Rectal smooth muscle tissue (tissue), 1 donor: Measurements from ENCODE around the gene CCDC158.
"Not testable (repeated sequence)": the region's sequence is repeated elsewhere in the genome, so short reads cannot be mapped to it uniquely, and the experiment has no call there.

Experiments used
- H3K27ac ChIP-seq: one replicate; pipeline ENCODE4 v1.7.0; 2013; ENCODE audit warnings: low read depth, low read length, inconsistent platforms
- H3K27me3 ChIP-seq: one replicate; pipeline ENCODE4 v1.7.0; 2013; ENCODE audit warnings: low read length; ENCODE audit not compliant: control insufficient read depth, insufficient read depth
- H3K36me3 ChIP-seq: one replicate; pipeline ENCODE4 v1.7.0; 2013; ENCODE audit warnings: low read length; ENCODE audit not compliant: control insufficient read depth, insufficient read depth
- H3K4me1 ChIP-seq: one replicate; pipeline ENCODE4 v1.7.0; 2013; ENCODE audit warnings: low read length; ENCODE audit not compliant: control insufficient read depth, insufficient read depth
- H3K4me3 ChIP-seq: one replicate; pipeline ENCODE4 v1.7.0; 2013; ENCODE audit warnings: low read length
- H3K9ac ChIP-seq: one replicate; pipeline ENCODE4 v1.7.0; 2013; ENCODE audit warnings: low read length

The CCDC158 gene

DNA sequence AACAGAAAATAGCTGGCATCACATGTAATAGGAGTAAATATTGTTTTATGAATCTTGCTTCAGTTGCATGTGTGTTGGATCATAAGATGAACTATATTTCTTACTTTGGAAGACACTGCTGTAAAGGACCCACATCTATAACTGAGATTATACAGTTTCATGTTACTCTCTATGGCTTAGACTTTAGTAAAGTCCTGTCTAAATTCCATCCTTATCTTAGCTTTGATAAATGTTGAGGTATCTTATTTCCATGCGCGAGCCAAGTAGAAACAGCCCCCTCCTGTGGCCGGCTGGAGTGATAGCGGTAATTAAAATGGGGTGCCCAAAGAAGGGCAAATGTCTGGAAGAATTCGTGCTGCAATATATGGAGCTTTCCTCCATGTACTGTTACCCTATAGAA is 43.0 kb downstream of the CCDC158 start:
- Histone ChIP-seq H3K4me1 (no peaks in the 10 kb centered on the region), H3K27ac (no peak overlapping the region), H3K9ac (no peak overlapping the region), H3K4me3 (no peak overlapping the region), H3K36me3 (no peaks in the 10 kb centered on the region), H3K27me3 (no peaks in the 10 kb centered on the region)

DNA sequence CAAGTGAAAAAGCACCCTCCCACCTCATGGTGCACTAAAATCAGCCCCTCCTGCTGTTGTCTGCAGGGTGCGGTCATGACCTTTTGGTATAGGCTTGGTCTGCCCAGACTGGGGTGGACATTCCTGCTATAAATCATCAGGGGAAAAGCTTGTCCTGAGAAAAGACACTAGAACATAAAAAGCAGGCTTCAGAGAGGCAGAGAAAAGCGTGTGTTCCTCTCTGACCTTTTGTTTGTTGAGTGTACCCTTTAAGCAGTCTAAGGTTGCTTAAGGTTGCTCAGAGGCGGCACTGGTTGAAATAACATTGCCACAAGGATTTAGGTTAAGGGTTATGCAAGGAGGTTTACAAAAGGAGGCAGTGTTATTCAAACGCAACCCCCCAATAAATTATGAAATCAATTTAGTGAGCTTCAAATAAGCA is 43.5 kb downstream of the CCDC158 start:
- no peaks in the 10 kb centered on the region for H3K36me3 ChIP-seq
- no peak overlapping the region for H3K9ac ChIP-seq
- no peak overlapping the region for H3K27ac ChIP-seq
- H3K4me1 ChIP-seq, result no peaks in the 10 kb centered on the region
- no peak overlapping the region for H3K4me3 ChIP-seq
- no peaks in the 10 kb centered on the region for H3K27me3 ChIP-seq

DNA sequence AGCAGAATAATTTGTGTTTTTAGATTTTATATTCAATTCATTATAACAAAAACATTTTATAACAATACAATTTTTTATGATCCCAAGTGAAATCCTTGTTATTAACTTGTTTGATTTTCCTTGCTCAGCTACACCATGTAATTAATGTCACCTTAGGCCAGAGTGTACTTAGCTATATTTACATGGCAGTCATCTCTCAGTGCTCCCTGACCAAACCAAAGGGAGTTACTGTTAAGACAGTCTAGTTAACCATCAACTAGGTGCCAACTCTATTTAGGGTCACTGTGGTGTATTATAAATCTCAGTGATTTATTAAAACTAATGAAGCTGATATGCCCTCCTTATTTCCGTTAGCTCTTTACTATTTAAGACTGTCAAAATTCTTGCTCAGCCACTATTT is 44.4 kb downstream of the CCDC158 start:
- Histone ChIP-seq H3K27me3 (no peaks in the 10 kb centered on the region), H3K9ac (no peak overlapping the region), H3K36me3 (no peaks in the 10 kb centered on the region), H3K4me1 (no peaks in the 10 kb centered on the region), H3K4me3 (no peak overlapping the region), H3K27ac (no peak overlapping the region)

DNA sequence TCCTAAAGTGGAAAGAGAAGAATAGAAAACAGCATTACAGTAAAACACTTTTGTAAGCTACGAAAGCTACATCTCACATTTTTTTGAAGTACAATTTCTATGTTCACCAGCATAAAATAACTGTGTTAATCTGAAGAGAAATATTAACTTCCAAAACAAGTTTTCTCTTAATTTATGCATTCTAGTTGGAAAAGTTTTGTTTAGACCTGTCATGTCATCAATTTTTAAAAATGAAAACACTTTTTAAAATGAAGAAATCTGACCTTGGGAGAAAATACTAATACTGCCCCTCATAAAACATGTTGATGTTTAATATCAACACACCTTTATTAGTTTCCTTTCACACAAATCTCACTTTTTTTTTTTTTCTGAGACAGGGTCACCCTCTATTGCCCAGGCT is 45.2 kb downstream of the CCDC158 start:
- no peaks in the 10 kb centered on the region for H3K27me3 ChIP-seq
- H3K4me1 ChIP-seq, result no peaks in the 10 kb centered on the region
- H3K9ac ChIP-seq, result no peak overlapping the region
- H3K4me3 ChIP-seq, result no peak overlapping the region
- no peaks in the 10 kb centered on the region for H3K36me3 ChIP-seq
- H3K27ac ChIP-seq, result no peak overlapping the region

DNA sequence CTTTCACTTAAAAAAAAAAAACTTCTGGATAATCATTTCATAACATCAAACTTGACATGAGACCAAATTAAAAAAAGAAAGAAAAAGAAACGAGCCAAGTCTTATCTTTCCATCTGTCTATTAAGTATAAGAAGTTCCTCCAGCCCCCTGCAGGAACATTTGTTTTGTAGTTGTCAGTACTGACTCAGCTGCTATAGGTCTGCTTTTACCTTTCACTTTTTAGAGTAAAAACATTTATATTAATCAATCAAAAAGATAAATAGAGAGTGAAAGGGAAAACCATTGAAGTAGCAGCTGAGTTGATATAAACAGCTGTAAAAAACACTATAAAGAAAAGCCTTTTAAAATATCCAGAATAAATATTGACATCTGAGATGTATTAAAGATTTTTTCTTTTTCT is 46.1 kb downstream of the CCDC158 start:
- Histone ChIP-seq H3K9ac (no peak overlapping the region), H3K4me3 (no peak overlapping the region), H3K36me3 (no peaks in the 10 kb centered on the region), H3K4me1 (no peaks in the 10 kb centered on the region), H3K27ac (no peak overlapping the region), H3K27me3 (no peaks in the 10 kb centered on the region)

DNA sequence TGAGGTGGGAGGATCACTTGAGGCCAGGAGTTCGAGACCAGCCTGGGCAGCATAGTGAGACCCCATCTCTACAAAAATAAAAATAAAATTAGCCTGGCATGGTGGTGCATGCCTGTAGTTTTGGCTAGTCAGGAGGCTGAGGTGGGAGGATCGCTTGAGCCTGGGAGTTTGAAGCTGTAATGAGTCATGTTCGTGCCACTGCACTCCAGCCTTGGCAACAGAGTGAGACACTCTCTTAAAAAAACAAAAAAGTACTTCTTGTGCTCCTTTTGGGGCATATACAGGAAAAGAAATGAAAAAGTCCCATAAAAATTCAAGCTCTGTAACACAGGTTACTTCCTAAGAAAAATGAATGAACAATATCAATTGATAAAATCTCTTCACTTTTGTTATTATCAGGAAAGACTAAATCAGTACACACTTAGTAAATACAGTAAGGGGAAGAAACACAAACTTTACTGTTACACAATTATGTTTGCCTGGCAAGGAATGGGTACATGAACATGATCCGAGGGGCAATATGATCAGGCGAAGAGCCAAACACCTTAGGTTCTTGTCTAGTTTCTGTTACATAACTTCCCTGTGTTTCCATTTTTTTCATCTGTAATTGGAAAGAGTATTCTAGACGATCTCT is 46.9 kb downstream of the CCDC158 start:
- H3K4me3 ChIP-seq, result no peak overlapping the region
- H3K9ac ChIP-seq, result no peak overlapping the region
- no peak overlapping the region for H3K27ac ChIP-seq
- no peaks in the 10 kb centered on the region for H3K36me3 ChIP-seq
- H3K27me3 ChIP-seq, result no peaks in the 10 kb centered on the region
- H3K4me1 ChIP-seq, result no peaks in the 10 kb centered on the region

DNA sequence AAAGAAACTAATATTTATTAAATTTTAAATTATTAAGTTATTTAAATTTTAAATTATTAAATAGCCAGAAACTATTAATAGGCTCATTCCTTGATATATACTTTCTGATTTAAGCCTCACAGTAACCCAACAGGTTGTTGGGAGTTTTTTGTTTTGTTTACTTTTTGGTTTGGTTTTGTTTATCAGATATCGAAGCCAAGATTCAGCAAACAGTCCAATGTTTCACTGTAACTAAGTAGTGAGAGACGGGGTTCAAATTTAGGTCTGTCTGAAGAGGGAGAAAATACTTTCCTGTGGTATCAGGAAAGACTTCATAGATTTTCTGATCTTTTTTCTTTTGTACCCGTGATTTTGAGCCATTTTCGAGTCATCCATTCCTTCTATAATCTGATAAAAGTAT is 54.2 kb downstream of the CCDC158 start:
- no peak overlapping the region for H3K4me3 ChIP-seq
- H3K27me3 ChIP-seq, result no peaks in the 10 kb centered on the region
- H3K9ac ChIP-seq, result no peak overlapping the region
- H3K27ac ChIP-seq, result no peak overlapping the region
- no peaks in the 10 kb centered on the region for H3K36me3 ChIP-seq
- H3K4me1 ChIP-seq, result no peaks in the 10 kb centered on the region

DNA sequence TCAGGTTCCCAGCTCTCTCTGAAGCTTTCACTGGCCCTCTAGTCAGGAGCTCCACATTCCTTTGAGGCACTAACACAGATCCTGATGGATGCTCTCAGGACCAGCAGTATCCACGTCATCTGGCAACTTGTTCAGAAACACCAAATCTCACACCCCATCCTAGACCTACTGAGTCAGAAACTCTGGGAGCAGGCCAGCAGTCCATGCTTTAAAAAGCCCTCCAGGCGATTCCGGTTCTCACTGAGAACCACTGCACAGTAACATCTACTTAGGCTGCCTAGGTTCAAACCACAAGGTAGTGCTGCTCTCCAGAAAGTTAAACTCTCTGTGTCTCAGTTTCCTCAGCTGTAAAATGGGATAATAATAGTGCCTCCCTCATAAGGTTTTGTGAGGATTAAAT is 55.3 kb downstream of the CCDC158 start:
- H3K27me3 ChIP-seq, result no peaks in the 10 kb centered on the region

DNA sequence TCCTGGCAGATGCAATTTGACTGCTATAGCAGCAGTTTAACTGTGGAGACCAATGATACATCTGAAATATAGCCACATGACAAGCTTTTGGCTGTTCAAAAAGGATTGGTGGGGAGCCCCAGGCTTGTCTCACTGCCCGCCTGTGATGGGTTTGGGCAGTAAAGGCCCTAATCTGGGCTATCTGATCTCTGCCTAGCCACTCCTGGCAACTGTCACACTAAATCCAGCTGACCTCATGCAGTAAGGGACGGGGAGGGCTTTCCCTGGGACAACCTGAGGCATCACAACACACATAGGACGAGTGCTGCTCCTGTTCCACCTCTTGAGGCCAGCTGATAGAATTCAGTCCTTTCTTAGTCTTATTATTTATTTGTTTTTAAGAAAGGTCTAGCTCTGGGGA is 56.2 kb downstream of the CCDC158 start:
- Histone ChIP-seq H3K4me1 (no peaks in the 10 kb centered on the region), H3K9ac (no peak overlapping the region), H3K27me3 (no peaks in the 10 kb centered on the region), H3K4me3 (no peak overlapping the region), H3K36me3 (no peaks in the 10 kb centered on the region), H3K27ac (no peak overlapping the region)

More for the DNA sequence above, 55.3 kb downstream of the CCDC158 start:
- Histone ChIP-seq H3K4me3 (no peak overlapping the region), H3K9ac (no peak overlapping the region), H3K27ac (no peak overlapping the region), H3K36me3 (no peaks in the 10 kb centered on the region), H3K4me1 (no peaks in the 10 kb centered on the region)

DNA sequence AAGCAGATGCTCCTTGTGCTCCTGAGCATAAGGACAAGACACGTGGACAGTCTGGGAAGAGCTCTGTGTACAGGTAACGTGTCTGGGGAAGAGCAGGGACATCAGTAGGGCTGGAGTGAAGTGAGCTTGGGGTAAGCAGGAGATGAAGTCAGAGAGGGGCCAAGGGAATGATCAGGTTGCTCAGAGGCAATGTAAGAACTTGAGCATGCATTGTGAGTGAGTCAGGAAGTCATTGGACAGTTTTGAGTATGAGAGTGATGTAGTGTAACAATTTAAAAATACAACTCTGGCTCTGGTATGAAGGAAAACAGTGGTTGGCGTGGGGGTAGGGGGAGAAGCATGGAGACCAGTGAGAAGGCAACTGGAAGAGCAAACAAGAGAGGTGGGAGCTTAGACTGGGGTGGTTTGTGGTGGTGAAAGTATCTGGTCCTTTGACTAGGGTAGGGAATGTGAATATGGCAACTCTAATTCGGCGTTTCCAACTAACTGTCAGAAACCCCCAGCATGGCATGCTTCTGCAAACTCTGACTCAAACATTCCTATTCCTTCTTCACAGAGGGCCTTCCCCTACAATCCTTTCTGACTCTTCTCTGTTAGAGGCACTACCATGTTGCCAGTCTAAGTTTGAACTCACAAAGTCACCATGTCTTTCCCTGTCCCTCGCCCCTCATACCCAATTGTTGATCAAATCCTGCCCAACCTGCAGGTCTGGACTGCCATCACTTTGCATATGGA is 57.2 kb downstream of the CCDC158 start:
- H3K4me1 ChIP-seq, result no peaks in the 10 kb centered on the region
- H3K9ac ChIP-seq, result no peak overlapping the region
- H3K4me3 ChIP-seq, result no peak overlapping the region
- H3K27ac ChIP-seq, result no peak overlapping the region
- H3K36me3 ChIP-seq, result no peaks in the 10 kb centered on the region
- H3K27me3 ChIP-seq, result no peaks in the 10 kb centered on the region

DNA sequence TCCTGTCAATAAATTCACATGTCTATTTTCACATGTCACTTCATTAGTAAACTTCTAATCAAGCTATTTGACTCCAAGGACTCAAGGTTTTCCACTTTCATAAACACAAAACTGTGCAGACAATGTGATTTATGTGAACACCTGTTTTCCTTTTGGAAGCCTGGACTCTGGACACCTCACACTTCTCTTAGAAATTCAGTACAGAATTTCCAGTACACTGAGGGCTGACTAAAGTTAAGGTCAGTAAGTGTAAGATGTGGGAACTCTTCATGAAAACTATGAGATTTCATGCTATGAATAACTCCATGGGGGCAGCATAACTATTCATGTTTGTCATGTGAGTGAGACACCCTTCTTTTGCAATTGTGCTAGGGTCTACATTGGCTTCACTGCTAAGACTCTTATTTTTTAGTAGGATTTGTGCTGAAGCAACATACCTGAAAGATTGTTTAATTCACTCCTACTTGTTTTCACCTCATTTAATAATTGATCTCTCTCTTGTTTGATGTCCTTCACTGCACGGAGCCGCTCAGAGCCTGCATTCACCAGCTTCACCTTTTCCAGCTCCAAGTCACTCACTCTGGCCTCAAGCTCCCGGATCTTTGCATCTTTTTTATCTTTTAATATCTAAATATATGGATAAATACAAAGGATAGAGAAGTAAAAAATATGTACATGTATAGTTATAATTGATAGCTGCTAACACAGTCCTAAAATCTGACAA is 59.1 kb downstream of the CCDC158 start:
- no peak overlapping the region for H3K9ac ChIP-seq
- no peak overlapping the region for H3K4me3 ChIP-seq
- H3K36me3 ChIP-seq, result no peaks in the 10 kb centered on the region
- no peaks in the 10 kb centered on the region for H3K4me1 ChIP-seq
- H3K27ac ChIP-seq, result no peak overlapping the region
- H3K27me3 ChIP-seq, result no peaks in the 10 kb centered on the region

DNA sequence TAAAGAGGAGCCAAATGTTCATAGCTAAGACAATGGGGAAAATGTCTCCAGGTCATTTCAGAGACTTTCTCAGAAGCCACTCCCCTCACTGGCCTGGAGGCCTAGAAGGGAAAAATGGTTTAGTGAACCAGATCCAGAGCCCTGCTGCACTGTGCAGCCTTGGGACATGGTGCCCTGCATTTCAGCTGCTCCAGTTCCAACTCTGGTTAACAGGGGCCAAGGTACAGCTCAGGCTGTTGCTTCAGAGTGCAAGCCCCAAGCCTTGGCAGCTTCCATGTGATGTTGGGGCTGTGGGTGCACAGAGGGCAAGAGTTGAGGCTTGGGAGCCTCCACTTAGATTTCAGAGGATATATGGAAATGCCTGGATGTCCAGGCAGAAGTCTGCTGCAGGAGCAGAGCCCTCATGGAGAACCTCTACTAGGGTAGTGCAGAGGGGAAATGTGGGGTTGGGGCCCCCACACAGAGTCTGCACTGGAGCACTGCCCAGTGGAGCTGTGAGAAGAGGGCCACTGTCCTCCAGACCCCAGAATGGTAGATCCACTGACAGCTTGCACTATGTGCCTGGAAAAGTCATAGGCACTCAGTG is 61.0 kb downstream of the CCDC158 start:
- H3K4me1 ChIP-seq, H3K27me3 ChIP-seq, H3K9ac ChIP-seq, H3K4me3 ChIP-seq, H3K27ac ChIP-seq, H3K36me3 ChIP-seq: not testable (repeated sequence)
